Neuronal stem cell (in vitro differentiated cells): ENCODE data around the gene PDE2A.

Experiments used
- DNase-seq: peaks from one replicate; pipeline ENCODE4 v3.0.0-alpha.2; 2013; ENCODE audit warnings: low spot score
- H2AFZ ChIP-seq: one replicate; pipeline ENCODE4 v1.6.1; 2013; ENCODE audit warnings: mild to moderate bottlenecking, low read length, inconsistent platforms
- H2AK5ac ChIP-seq: 2 replicates; pipeline ENCODE4 v1.6.1; 2013; ENCODE audit warnings: low read depth, mild to moderate bottlenecking, inconsistent platforms, low read length, moderate library complexity, mixed read lengths
- H2BK120ac ChIP-seq: 2 replicates; pipeline ENCODE4 v1.6.1; 2013; ENCODE audit warnings: low read depth, mild to moderate bottlenecking, inconsistent platforms, low read length, moderate library complexity, mixed read lengths
- H2BK12ac ChIP-seq: one replicate; pipeline ENCODE4 v1.6.1; 2013; ENCODE audit warnings: low read length, inconsistent platforms
- H2BK15ac ChIP-seq: 2 replicates; pipeline ENCODE4 v1.6.1; 2013; ENCODE audit warnings: mild to moderate bottlenecking, low read length, inconsistent platforms, mixed read lengths
- H2BK5ac ChIP-seq: one replicate; pipeline ENCODE4 v1.6.1; 2013; ENCODE audit warnings: inconsistent platforms, mild to moderate bottlenecking, low read length, moderate library complexity
- H3K14ac ChIP-seq: one replicate; pipeline ENCODE4 v1.6.1; 2013; ENCODE audit warnings: low read length, inconsistent platforms
- H3K18ac ChIP-seq: 2 replicates; pipeline ENCODE4 v1.6.1; 2013; ENCODE audit warnings: low read length, inconsistent platforms
- H3K23ac ChIP-seq: 2 replicates; pipeline ENCODE4 v1.6.1; 2013; ENCODE audit warnings: low read depth, mild to moderate bottlenecking, mixed read lengths, low read length, inconsistent platforms; ENCODE audit not compliant: poor library complexity
- H3K27ac ChIP-seq: replicated peaks from 3 replicates; pipeline ENCODE4 v1.5.1; 2013; ENCODE audit warnings: low read length, inconsistent platforms
- H3K27me3 ChIP-seq, 3 experiments: 2 replicates each; pipeline ENCODE4 v1.6.1; 2013; ENCODE audit warnings: low read length in 3 of 3, mild to moderate bottlenecking in 2 of 3, inconsistent platforms in 1 of 3, low read depth in 1 of 3, mixed read lengths in 1 of 3, moderate library complexity in 1 of 3; ENCODE audit not compliant: control insufficient read depth in 3 of 3, insufficient read depth in 3 of 3
- H3K36me3 ChIP-seq, 2 donors: replicated peaks in 1 of 2; 2 replicates each; pipeline ENCODE4 v1.6.1; 2013; ENCODE audit warnings: low read length in 2 of 2; ENCODE audit not compliant: control insufficient read depth in 2 of 2, insufficient read depth in 2 of 2
- H3K4ac ChIP-seq: 2 replicates; pipeline ENCODE4 v1.6.1; 2013; ENCODE audit warnings: inconsistent platforms, mild to moderate bottlenecking, low read length, moderate library complexity
- H3K4me1 ChIP-seq, 2 donors: 1 replicate in 1 of 2; 2 replicates in 1 of 2; pipeline ENCODE4 v1.6.1; 2013; ENCODE audit warnings: low read length in 2 of 2, low read depth in 1 of 2; ENCODE audit not compliant: control insufficient read depth in 2 of 2, insufficient read depth in 1 of 2
- H3K4me2 ChIP-seq: one replicate; pipeline ENCODE4 v1.6.1; 2013; ENCODE audit warnings: mild to moderate bottlenecking, low read length, inconsistent platforms; ENCODE audit not compliant: insufficient read depth, poor library complexity, severe bottlenecking
- H3K4me3 ChIP-seq, 2 donors: 2 replicates each; pipeline ENCODE4 v1.5.1; 2013; ENCODE audit warnings: low read length in 2 of 2, mild to moderate bottlenecking in 2 of 2, inconsistent platforms in 1 of 2, moderate library complexity in 1 of 2
- H3K79me1 ChIP-seq: one replicate; pipeline ENCODE4 v1.6.1; 2013; ENCODE audit warnings: low read depth, mild to moderate bottlenecking, inconsistent platforms, low read length, moderate library complexity
- H3K9ac ChIP-seq: one replicate; pipeline ENCODE4 v1.6.1; 2013; ENCODE audit warnings: mild to moderate bottlenecking, low read depth, low read length, inconsistent platforms; ENCODE audit not compliant: poor library complexity
- H3K9me3 ChIP-seq, 2 donors: replicated peaks in 1 of 2; 2 replicates each; pipeline versions ENCODE3 to v1.6.1; 2013; ENCODE audit warnings: low read length in 2 of 2, mild to moderate bottlenecking in 2 of 2, inconsistent platforms in 1 of 2, low read depth in 1 of 2, mixed read lengths in 1 of 2, moderate library complexity in 1 of 2; ENCODE audit not compliant: control insufficient read depth in 2 of 2, insufficient read depth in 1 of 2
- H4K8ac ChIP-seq: one replicate; pipeline ENCODE4 v1.6.1; 2013; ENCODE audit warnings: low read depth, mild to moderate bottlenecking, inconsistent platforms, low read length, moderate library complexity
- H4K91ac ChIP-seq: one replicate; pipeline ENCODE4 v1.6.1; 2013; ENCODE audit warnings: low read length, low read depth, mild to moderate bottlenecking, inconsistent platforms; ENCODE audit not compliant: poor library complexity
- WGBS, 2 donors: extraction: QIAGEN DNeasy Blood & Tissue Kit; methylation state at CpG; one replicate each; pipeline ENCODE4 v1.1.7; 2013; ENCODE audit warnings: missing lambda C conversion rate in 2 of 2, mixed read lengths in 1 of 2; ENCODE audit not compliant: insufficient read length in 2 of 2, insufficient replicate concordance in 1 of 2; ENCODE audit errors: extremely low coverage in 2 of 2; 5-methylcytosine and 5-hydroxymethylcytosine counted together

PDE2A gene

DNA sequence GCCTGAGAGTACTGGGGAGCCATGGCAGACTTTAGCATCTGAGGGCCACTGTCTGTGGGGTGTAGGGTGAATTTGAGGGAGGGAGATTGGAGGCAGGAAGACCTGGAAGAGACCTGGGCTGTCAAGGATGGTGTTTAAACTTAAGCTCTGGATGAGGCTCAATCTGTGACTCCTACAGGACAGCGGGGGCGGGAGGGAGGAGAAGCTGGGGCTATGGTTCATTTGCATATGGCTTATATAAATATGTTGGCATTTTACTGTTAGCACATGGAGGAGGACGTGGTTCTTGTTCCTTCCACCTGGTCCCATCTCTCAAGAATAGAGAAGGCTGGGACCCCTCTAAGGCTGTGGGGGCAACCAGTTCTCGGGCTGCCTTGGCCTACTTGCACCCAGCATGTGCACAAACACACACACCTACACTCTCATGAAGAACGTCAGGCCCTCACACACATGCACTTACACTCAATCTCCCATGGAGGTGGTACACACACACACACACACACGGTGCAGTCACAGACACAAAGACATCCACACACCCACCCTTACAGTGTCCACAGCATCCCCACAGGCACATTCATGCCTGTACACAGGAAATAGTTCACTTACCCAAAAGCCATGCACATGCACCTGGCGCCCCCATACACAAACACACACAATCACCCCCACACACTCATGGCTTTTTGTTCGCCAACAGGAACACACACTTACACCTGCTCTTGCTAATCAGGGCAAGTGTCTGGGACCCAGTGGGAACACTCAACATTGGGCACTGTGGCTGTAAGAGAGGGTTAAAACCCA is 81.3 kb downstream of the PDE2A start:
- H3K27me3 ChIP-seq: peaks cover 5 to 97% (median 39%) of the 10 kb centered on the region in 3 experiments

DNA sequence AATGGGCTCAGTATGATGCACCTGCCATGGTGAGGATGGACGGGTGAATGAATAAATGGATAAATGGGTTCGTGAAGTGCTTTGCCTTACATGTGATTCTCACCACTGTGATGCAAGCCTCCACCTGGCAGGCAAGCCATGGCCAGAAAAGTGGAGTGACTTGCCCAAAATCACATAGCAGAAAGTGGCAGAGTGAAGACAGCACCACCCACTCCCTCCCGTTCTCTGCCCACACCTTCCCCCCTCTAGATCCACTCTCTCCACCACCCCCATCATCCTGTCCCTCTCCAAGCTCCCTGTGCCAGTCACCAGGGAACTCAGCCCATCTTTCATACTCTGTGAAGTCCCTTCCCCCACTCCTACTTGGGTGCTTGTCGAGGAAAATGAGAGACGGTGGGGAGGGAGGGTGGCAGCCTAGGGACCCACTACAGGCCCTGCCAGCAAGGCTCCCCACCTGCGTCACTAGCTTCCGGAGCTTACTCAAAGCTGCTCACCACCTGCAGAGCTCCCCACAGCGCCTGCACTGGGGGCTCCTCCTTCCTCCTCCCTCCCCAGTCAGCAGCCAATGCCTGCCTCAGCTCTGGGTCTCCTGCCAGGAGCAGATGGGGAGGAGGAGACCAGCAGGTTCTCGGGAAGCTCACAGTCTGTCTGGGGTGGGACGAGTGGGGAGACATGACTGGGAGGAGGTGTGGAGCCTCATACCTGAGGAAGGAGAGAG is 82.3 kb downstream of the PDE2A start:
- no peak overlapping the region for H4K91ac ChIP-seq
- no peak overlapping the region for H3K27ac ChIP-seq
- H4K8ac ChIP-seq: no peak overlapping the region
- no peak overlapping the region for H2AK5ac ChIP-seq
- peak overlapping the region; percentile 50 for H3K23ac ChIP-seq
- no peak overlapping the region for H3K14ac ChIP-seq
- H2BK120ac ChIP-seq: no peak overlapping the region
- H3K4me3 ChIP-seq: no peak overlapping the region
- DNase-seq: no peak
- H2BK5ac ChIP-seq: peak overlapping the region; percentile 22
- no peak overlapping the region for H3K4me2 ChIP-seq
- H3K36me3 ChIP-seq: no peaks in the 10 kb centered on the region
- H3K9me3 ChIP-seq: no peaks in the 10 kb centered on the region
- H3K27me3 ChIP-seq: peaks cover 5 to 97% (median 39%) of the 10 kb centered on the region in 3 experiments
- no peak overlapping the region for H3K18ac ChIP-seq
- no peak overlapping the region for H2AFZ ChIP-seq
- peaks cover 0 to 30% of the 10 kb centered on the region in 2 donors for H3K4me1 ChIP-seq
- peak overlapping the region; percentile 8 for H2BK12ac ChIP-seq
- no peak overlapping the region for H3K9ac ChIP-seq
- no peaks in the 10 kb centered on the region for H3K79me1 ChIP-seq
- H2BK15ac ChIP-seq: peak overlapping the region; percentile 0
- no peak overlapping the region for H3K4ac ChIP-seq
- no CpG with 5 or more reads among the region's 10 CpGs for WGBS, 2 donors

More for the DNA sequence above, 81.3 kb downstream of the PDE2A start:
- no CpG with 5 or more reads among the region's 8 CpGs for WGBS, 2 donors
- Histone ChIP-seq H4K91ac (no peak overlapping the region), H3K79me1 (no peaks in the 10 kb centered on the region), H4K8ac (no peak overlapping the region), H3K14ac (no peak overlapping the region), H3K4me1 (peaks cover 0 to 30% of the 10 kb centered on the region in 2 donors), H2BK12ac (no peak overlapping the region), H3K4me2 (no peak overlapping the region), H3K4ac (no peak overlapping the region), H3K9me3 (no peaks in the 10 kb centered on the region), H2AFZ (no peak overlapping the region), H3K36me3 (no peaks in the 10 kb centered on the region), H2BK120ac (no peak overlapping the region), H2AK5ac (peak overlapping the region; percentile 11), H3K4me3 (peak overlapping the region in 1 of 2 donors; percentile 23), H3K18ac (peak overlapping the region; percentile 0), H3K9ac (no peak overlapping the region), H2BK15ac (no peak overlapping the region), H2BK5ac (peak overlapping the region; percentile 22), H3K27ac (no peak overlapping the region), H3K23ac (no peak overlapping the region)
- no peak for DNase-seq

DNA sequence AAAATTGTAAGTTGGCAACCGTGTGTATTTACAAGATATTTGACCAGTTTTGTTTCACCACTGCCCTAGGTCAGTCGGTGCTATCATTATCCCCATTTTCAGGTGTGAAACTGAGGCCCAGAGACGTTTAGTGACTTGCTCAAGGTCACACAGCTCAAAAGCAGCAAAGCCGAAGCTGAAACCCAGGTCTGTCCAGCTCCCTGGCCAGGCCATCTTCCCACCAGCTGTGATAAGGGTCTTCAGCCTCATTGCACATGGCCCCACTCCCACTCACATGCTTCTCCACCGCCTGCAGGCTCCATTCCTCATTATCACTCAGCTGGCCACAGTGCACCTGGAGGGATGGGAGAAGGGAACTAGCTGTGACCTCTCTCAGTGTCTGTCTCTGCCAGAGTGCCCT is 83.2 kb downstream of the PDE2A start:
- Histone ChIP-seq H3K23ac (no peak overlapping the region), H3K36me3 (no peaks in the 10 kb centered on the region), H3K18ac (no peak overlapping the region), H3K14ac (no peak overlapping the region), H2BK120ac (no peak overlapping the region), H3K79me1 (no peaks in the 10 kb centered on the region), H3K27ac (no peak overlapping the region), H4K91ac (no peak overlapping the region), H2BK12ac (peak overlapping the region; percentile 19), H4K8ac (no peak overlapping the region), H2AFZ (no peak overlapping the region), H2BK15ac (no peak overlapping the region), H2BK5ac (no peak overlapping the region), H3K9ac (no peak overlapping the region), H3K27me3 (peaks cover 5 to 96% (median 42%) of the 10 kb centered on the region in 3 experiments), H3K4me2 (no peak overlapping the region), H3K4ac (no peak overlapping the region), H3K4me1 (peaks cover 0 to 27% of the 10 kb centered on the region in 2 donors), H2AK5ac (no peak overlapping the region), H3K9me3 (no peaks in the 10 kb centered on the region), H3K4me3 (no peak overlapping the region)
- no peak for DNase-seq
- no CpG with 5 or more reads among the region's 5 CpGs for WGBS, 2 donors
